PC-3 (cell line): ENCODE measurements around the gene BSCL2. TPM values are rescaled to one million over a fixed set of nuclear protein-coding genes. Genes with fewer than 3 reads are reported as not detected.
A peak's percentile ranks its signal among the peaks of the same experiment; 100 is the strongest.

Source experiments
- ATAC-seq: fragments of 200-7000 bp; cut with Tn5 transposase; 2 replicates; pipeline ENCODE4 v1.9.1; 2020; ENCODE audit warnings: mild to moderate bottlenecking, moderate library complexity
- BruUV-seq: library from RNA; stranded (reverse); fragments of 400-500 nt; replicated peaks from 2 replicates; lab custom pipeline; 2021; lab: Mats Ljungman, UMichigan
- CTCF ChIA-PET: fragments of 300-600 bp; sonication (Branson Sonifier 250); formaldehyde crosslinking; loops from one replicate; lab custom pipeline; 2022; ENCODE audit warnings: antibody characterized with exemption; lab: Charles Lee
- POLR2A ChIA-PET: fragments of 300-600 bp; sonication (Branson Sonifier 250); formaldehyde crosslinking; loops from one replicate; lab custom pipeline; 2022; ENCODE audit warnings: antibody characterized with exemption; ENCODE audit not compliant: unreplicated experiment; lab: Charles Lee
- DNase-seq: peaks from one replicate; pipeline ENCODE4 v3.0.0-alpha.2; 2015
- H2AFZ ChIP-seq: fragments of 300-600 bp; sonication (generic); 2 replicates; pipeline ENCODE4 v1.6.0; 2016; ENCODE audit warnings: antibody characterized with exemption, low read length
- H3F3A ChIP-seq: fragments of 300-600 bp; sonication (generic); one replicate; pipeline ENCODE4 v1.6.0; 2017; ENCODE audit warnings: antibody characterized with exemption, low read length, control low read depth, mild to moderate bottlenecking; ENCODE audit not compliant: unreplicated experiment
- H3K27ac ChIP-seq: fragments of 300-600 bp; sonication (generic); 2 replicates; pipeline ENCODE4 v1.5.1; 2016; ENCODE audit warnings: mild to moderate bottlenecking, low read length
- H3K27me3 ChIP-seq: fragments of 300-600 bp; sonication (generic); 2 replicates; pipeline ENCODE4 v1.6.1; 2016; ENCODE audit warnings: low read length, mixed read lengths
- H3K36me3 ChIP-seq: fragments of 300-600 bp; sonication (generic); 2 replicates; pipeline ENCODE4 v1.6.1; 2016; ENCODE audit warnings: low read depth, mixed run types, low read length, mixed read lengths
- H3K4me1 ChIP-seq: fragments of 300-600 bp; sonication (generic); 2 replicates; pipeline ENCODE4 v1.5.1; 2016; ENCODE audit warnings: low read length; ENCODE audit not compliant: insufficient read depth
- H3K4me2 ChIP-seq: fragments of 300-600 bp; sonication (generic); 2 replicates; pipeline ENCODE4 v1.6.0; 2016; ENCODE audit warnings: low read length
- H3K4me3 ChIP-seq: fragments of 300-600 bp; sonication (generic); 2 replicates; pipeline ENCODE4 v1.5.1; 2016; ENCODE audit warnings: mild to moderate bottlenecking, low read length, mixed read lengths
- H3K79me2 ChIP-seq: fragments of 300-600 bp; sonication (generic); 2 replicates; pipeline ENCODE4 v1.6.1; 2017; ENCODE audit warnings: low read length, mixed read lengths
- H3K9ac ChIP-seq: fragments of 300-600 bp; sonication (generic); 2 replicates; pipeline ENCODE4 v1.6.0; 2016; ENCODE audit warnings: mild to moderate bottlenecking, low read length
- H3K9me2 ChIP-seq: fragments of 300-600 bp; sonication (generic); replicated peaks from 2 replicates; pipeline ENCODE4 v1.6.1; 2016; ENCODE audit warnings: mixed run types, low read length, mixed read lengths
- H3K9me3 ChIP-seq: fragments of 300-600 bp; sonication (generic); 2 replicates; pipeline ENCODE4 v1.6.1; 2016; ENCODE audit warnings: low read length, mixed read lengths
- H4K20me1 ChIP-seq: fragments of 300-600 bp; sonication (generic); 2 replicates; pipeline ENCODE4 v1.6.1; 2016; ENCODE audit warnings: low read length, mixed read lengths
- CTCF ChIP-seq: fragments of 300-600 bp; sonication (generic); conservative IDR thresholded peaks from 2 replicates; pipeline ENCODE4 v1.5.1; 2017; ENCODE audit warnings: antibody characterized with exemption, low read depth, mild to moderate bottlenecking, low read length
- EZH2 ChIP-seq: fragments of 300-600 bp; sonication (generic); IDR thresholded peaks from one replicate; pipeline ENCODE4 v1.6.1; 2017; ENCODE audit warnings: antibody characterized with exemption, mild to moderate bottlenecking, low read length; ENCODE audit not compliant: unreplicated experiment
- EZH2phosphoT487 ChIP-seq: fragments of 300-600 bp; sonication (generic); IDR thresholded peaks from 2 replicates; pipeline ENCODE4 v1.6.1; 2018; ENCODE audit warnings: mild to moderate bottlenecking, antibody characterized with exemption, low read length, borderline replicate concordance
- intact Hi-C: fragments of 100-400 bp; cut with micrococcal nuclease; formaldehyde crosslinking; loops from 2 replicates; pipeline ENCODE4 v1.9.0; 2023
- total RNA-seq: library from RNA; depleted of rRNA; stranded (reverse); fragments of >200 nt; gene quantifications from 2 replicates; pipeline ENCODE4 v1.2.3, GENCODE V29; 2014

BSCL2 gene
- total RNA-seq, 1 experiment from 2014 or later = 65.7 TPM

GRCh38 chr11:62706850-62707247, 375 bp downstream of the BSCL2 start:
- BruUV-seq = no TSS peak
- ChIA-PET CTCF (interaction anchor here (0.6 to 1.7 kb wide), 2 partner anchors 13 to 26 kb away, joined by 4 to 11 read pairs; no protein-coding TSS in a partner anchor), POLR2A (interaction anchor here (0.6 to 0.7 kb wide), 6 partner anchors 47 to 154 kb away, joined by 3 to 11 read pairs (median 5); partner anchors contain the start of genes TAF6L and ZBTB3)
- 0 out of 2 replicates have a peak, but pooled peaks cover 5% of the 10 kb centered on the region for H3K79me2 ChIP-seq
- H4K20me1 ChIP-seq = no peaks in the 10 kb centered on the region
- no peak overlapping the region for H3K9ac ChIP-seq
- H3K9me2 ChIP-seq = no peaks in the 10 kb centered on the region
- peak; percentile 21 for DNase-seq
- TF ChIP-seq EZH2phosphoT487 (no peak), EZH2 (no peak), CTCF (no peak)
- H3K27ac ChIP-seq = no peak overlapping the region
- ATAC-seq = no peak; the same call in 1 of the 2 replicates
- peak overlapping the region; percentile 76; the same call in 1 of the 2 replicates for H2AFZ ChIP-seq
- H3K4me1 ChIP-seq = peaks cover 17% of the 10 kb centered on the region
- peaks cover 22% of the 10 kb centered on the region for H3K36me3 ChIP-seq
- peaks cover 6% of the 10 kb centered on the region for H3F3A ChIP-seq
- no peak overlapping the region; the same call in 1 of the 2 replicates for H3K4me3 ChIP-seq
- H3K27me3 ChIP-seq = no peaks in the 10 kb centered on the region
- intact Hi-C loops = loop anchor here (2.0 kb wide), 1 partner anchor 22 kb away; the partner anchor contains the start of gene TTC9C
- no peaks in the 10 kb centered on the region for H3K9me3 ChIP-seq
- H3K4me2 ChIP-seq = peak overlapping the region; percentile 89

DNA sequence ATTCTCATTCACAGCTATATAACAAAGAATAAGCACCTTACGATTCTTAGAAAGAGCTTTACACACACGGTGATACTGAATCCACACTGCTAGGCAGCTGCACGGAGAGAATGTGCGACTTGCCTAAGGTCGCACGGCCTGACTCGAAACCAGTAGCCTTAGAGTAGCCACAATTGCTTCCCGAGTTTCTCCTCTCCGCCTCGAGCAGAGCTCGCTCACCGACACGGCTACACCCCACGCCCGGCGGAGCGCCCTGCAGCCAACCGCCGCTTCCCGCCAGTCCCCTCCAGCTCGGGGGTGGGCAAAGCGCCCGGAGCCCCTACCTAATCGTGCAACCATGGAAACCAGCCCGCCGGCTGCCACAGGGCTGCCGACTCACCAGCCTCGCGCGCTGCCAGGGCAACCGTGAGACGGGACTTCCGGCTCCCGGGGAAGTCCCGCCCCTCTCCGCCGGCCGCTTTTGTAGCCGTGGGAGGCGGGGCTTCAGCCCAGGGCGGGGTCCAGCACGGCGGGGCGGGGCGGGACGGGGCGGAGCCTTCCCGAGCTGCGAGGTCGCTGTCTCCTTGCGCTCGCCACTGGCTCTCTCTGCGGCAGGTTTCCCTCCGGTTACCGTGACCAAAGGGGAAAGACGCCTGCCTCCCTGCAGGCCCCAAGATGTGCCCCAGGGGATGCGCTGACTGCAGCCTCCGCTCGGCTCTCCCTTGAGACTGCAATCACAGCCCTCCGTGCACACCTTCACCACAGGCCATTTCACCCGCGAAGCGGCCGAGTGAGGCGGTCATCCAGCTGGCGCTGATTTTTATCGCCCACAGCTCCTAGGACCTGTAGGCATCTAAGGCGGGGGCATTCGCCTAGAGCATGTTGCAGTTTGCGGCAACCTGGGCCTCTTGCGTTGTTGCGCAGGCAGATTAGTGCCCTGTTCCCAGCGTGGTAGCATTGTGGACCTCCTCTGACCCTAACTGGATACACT, 1.1 kb downstream of the BSCL2 start:
- H3K27ac ChIP-seq = peak overlapping the region; percentile 54
- ATAC-seq (peak; percentile 89), DNase-seq (peak; percentile 97)
- TF ChIP-seq EZH2 (no peak), CTCF (no peak), EZH2phosphoT487 (no peak)
- no peaks in the 10 kb centered on the region for H3K9me3 ChIP-seq
- H3F3A ChIP-seq = peaks cover 6% of the 10 kb centered on the region
- H3K9ac ChIP-seq = peak overlapping the region; percentile 72
- H3K36me3 ChIP-seq = peaks cover 18% of the 10 kb centered on the region
- CTCF ChIA-PET = interaction anchor here (0.6 to 1.7 kb wide), 4 partner anchors 12 to 25 kb away, joined by 3 to 11 read pairs (median 4); partner anchors contain the start of gene HNRNPUL2
- H4K20me1 ChIP-seq = no peaks in the 10 kb centered on the region
- H3K9me2 ChIP-seq = no peaks in the 10 kb centered on the region
- no peaks in the 10 kb centered on the region for H3K27me3 ChIP-seq
- TSS peak; percentile 19 for BruUV-seq
- peaks cover 17% of the 10 kb centered on the region for H3K4me1 ChIP-seq
- intact Hi-C loops = loop anchor here (2.0 kb wide), 1 partner anchor 23 kb away; the partner anchor contains the start of gene TTC9C
- peak overlapping the region; percentile 89 for H3K4me2 ChIP-seq
- H3K79me2 ChIP-seq = 0 out of 2 replicates have a peak, but pooled peaks cover 5% of the 10 kb centered on the region
- POLR2A ChIA-PET = interaction anchor here (0.6 to 1.1 kb wide), 7 partner anchors 48 to 154 kb away, joined by 3 to 11 read pairs (median 5); partner anchors contain the start of genes TAF6L and ZBTB3
- H3K4me3 ChIP-seq = peak overlapping the region; percentile 87
- H2AFZ ChIP-seq = peak overlapping the region; percentile 88
